Measurements from ENCODE around the gene SLC5A8.

SLC5A8 gene

GRCh38 chr12:101209319-101210302 lies at the start of gene SLC5A8:
SLC5A8 (minus strand) TSS chr12:101210238; CDS start chr12:101209848, 390 bp downstream.
- DNase-seq (ENCODE audit: low read depth in 2 of 2): no peak

GRCh38 chr12:101257357-101257756 lies 47.3 kb upstream of the SLC5A8 start:
- no peak for DNase-seq (ENCODE audit: low read depth in 2 of 2)

- DNase-seq (ENCODE audit: low read depth in 2 of 2): no peak
Observed at GRCh38 chr12:101256266-101256665, 46.2 kb upstream of the SLC5A8 start.

- no peak for DNase-seq (ENCODE audit: low read depth in 2 of 2)
Observed at GRCh38 chr12:101243616-101244015, 33.6 kb upstream of the SLC5A8 start.

GRCh38 chr12:101243074-101243473 lies 33.0 kb upstream of the SLC5A8 start:
- DNase-seq (ENCODE audit: low read depth in 2 of 2): no peak

- DNase-seq (ENCODE audit: low read depth in 2 of 2): no peak
Observed at GRCh38 chr12:101238800-101239329, 28.8 kb upstream of the SLC5A8 start.

- DNase-seq (ENCODE audit: low read depth in 2 of 2): no peak
Observed at GRCh38 chr12:101238306-101238705, 28.3 kb upstream of the SLC5A8 start.

- DNase-seq (ENCODE audit: low read depth in 2 of 2): no peak
Observed at GRCh38 chr12:101235686-101236085, 25.6 kb upstream of the SLC5A8 start.

- no peak for DNase-seq (ENCODE audit: low read depth in 2 of 2)
Observed at GRCh38 chr12:101231636-101232035, 21.6 kb upstream of the SLC5A8 start.

GRCh38 chr12:101230547-101230946 lies 20.5 kb upstream of the SLC5A8 start:
- no peak for DNase-seq (ENCODE audit: low read depth in 2 of 2)

- DNase-seq (ENCODE audit: low read depth in 2 of 2): no peak
Observed at GRCh38 chr12:101229841-101230241, 19.8 kb upstream of the SLC5A8 start.

GRCh38 chr12:101221301-101221700 lies 11.3 kb upstream of the SLC5A8 start:
- DNase-seq (ENCODE audit: low read depth in 2 of 2): no peak

- no peak for DNase-seq (ENCODE audit: low read depth in 2 of 2)
Observed at GRCh38 chr12:101216810-101217209, 6.8 kb upstream of the SLC5A8 start.

- no peak for DNase-seq (ENCODE audit: low read depth in 2 of 2)
Observed at GRCh38 chr12:101207086-101207780, 2.8 kb downstream of the SLC5A8 start.

GRCh38 chr12:101204602-101205304 lies 5.3 kb downstream of the SLC5A8 start:
- no peak for DNase-seq (ENCODE audit: low read depth in 2 of 2)

- no peak for DNase-seq (ENCODE audit: low read depth in 2 of 2)
Observed at GRCh38 chr12:101200824-101201223, 9.2 kb downstream of the SLC5A8 start.

GRCh38 chr12:101200145-101200544 lies 9.9 kb downstream of the SLC5A8 start:
- DNase-seq (ENCODE audit: low read depth in 2 of 2): no peak

- DNase-seq (ENCODE audit: low read depth in 2 of 2): no peak
Observed at GRCh38 chr12:101186291-101186690, 23.7 kb downstream of the SLC5A8 start.

GRCh38 chr12:101181776-101182175 lies 28.3 kb downstream of the SLC5A8 start:
- no peak for DNase-seq (ENCODE audit: low read depth in 2 of 2)

GRCh38 chr12:101174541-101174940 lies 35.5 kb downstream of the SLC5A8 start:
- DNase-seq (ENCODE audit: low read depth in 2 of 2): no peak

GRCh38 chr12:101173197-101173749 lies 36.8 kb downstream of the SLC5A8 start:
- no peak for DNase-seq (ENCODE audit: low read depth in 2 of 2)

- DNase-seq (ENCODE audit: low read depth in 2 of 2): no peak
Observed at GRCh38 chr12:101172316-101172715, 37.7 kb downstream of the SLC5A8 start.

All from stimulated activated CD4-positive, alpha-beta T cell treated with anti-CD3 and anti-CD28 coated beads, Interleukin-1b, Interleukin-23, amount 100 ng/mL, for 4 hours (primary cell).